ENCODE results near the gene BOD1.

Gene BOD1

DNA sequence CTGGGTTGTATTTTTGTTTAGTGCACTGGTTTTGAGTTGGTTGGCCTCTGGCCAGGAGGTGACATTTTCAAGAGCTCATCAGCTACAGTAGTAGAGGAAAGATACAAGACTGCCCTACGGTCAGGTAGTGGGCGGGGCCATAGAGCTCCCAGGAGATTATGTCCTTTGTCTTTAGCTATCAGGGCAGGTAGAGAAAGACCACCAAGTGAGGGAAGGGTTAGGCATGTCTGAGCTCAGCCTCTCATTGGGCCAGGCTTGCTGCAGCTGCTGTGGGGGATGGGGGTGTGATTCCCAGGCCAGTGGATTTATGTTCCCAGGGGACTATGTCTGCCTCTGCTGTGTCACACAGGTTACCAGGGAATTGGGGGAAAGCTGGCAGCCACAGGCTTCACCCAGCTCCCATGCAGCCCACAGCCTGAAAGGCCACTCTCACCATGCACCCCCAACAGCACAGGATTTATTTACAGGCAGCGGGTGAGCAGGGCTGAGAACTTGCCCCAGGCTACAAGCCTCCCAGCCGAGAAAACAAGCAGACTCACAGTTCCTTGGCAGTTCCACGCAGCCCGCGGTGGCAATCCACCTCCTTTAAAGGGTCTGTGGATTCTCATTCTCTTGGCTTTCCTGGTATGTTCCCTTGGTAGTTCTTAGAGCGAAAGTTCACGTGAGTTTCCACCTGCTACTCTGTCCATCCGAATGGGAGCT, 37.5 kb upstream of the BOD1 start:
- H3K4me1 ChIP-seq (ENCODE audit: control insufficient read depth, insufficient read depth, low read length): peaks cover 14% of the 10 kb centered on the region; the same call in 1 of the 2 replicates
- peak overlapping the region; percentile 7; the same call in 1 of the 2 replicates for H3K4me3 ChIP-seq (ENCODE audit: low read depth, low read length)
- peaks cover 21% of the 10 kb centered on the region for H3K9me3 ChIP-seq (ENCODE audit: control insufficient read depth, insufficient read depth, low read depth, low read length)
- H3K27ac ChIP-seq (ENCODE audit: low read depth, low read length): no peak overlapping the region
- no peaks in the 10 kb centered on the region for H3K36me3 ChIP-seq (ENCODE audit: control insufficient read depth, insufficient read depth, low read length)
- no peak overlapping the region for H3K9ac ChIP-seq (ENCODE audit: low read length)
- no peaks in the 10 kb centered on the region for H3K27me3 ChIP-seq (ENCODE audit: control insufficient read depth, insufficient read depth, low read length)

DNA sequence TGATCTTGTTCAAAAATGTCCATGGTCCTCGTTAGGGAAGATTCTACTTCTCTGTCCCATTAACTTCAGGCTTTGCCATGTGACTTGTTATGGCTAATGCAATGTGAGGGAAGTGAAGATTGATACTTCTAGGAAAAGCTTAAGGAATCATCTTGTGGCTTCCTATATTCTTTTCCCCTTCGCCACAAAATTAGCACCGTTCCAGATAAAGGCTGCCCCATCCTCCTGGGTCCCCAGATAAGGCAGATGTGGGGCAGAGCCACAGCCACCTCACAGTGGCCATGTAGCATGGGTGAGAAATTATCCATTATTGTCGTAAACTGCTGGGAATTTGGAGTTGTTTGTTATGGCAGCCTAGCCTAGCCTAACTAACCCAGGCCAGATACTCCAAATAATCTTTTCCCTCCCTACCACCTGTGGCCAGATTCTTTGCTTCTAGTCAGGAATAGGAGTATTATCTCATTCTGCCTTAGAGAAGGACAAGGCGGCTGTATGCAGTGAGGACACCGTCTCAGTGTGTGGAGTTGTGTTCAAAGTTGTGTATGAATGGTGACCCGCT, 31.9 kb upstream of the BOD1 start:
- Histone ChIP-seq H3K9ac (ENCODE audit: low read length) (no peak overlapping the region), H3K27me3 (ENCODE audit: control insufficient read depth, insufficient read depth, low read length) (no peaks in the 10 kb centered on the region), H3K27ac (ENCODE audit: low read depth, low read length) (no peak overlapping the region), H3K4me1 (ENCODE audit: control insufficient read depth, insufficient read depth, low read length) (peaks cover 26% of the 10 kb centered on the region), H3K36me3 (ENCODE audit: control insufficient read depth, insufficient read depth, low read length) (no peaks in the 10 kb centered on the region), H3K4me3 (ENCODE audit: low read depth, low read length) (no peak overlapping the region), H3K9me3 (ENCODE audit: control insufficient read depth, insufficient read depth, low read depth, low read length) (peaks cover 10% of the 10 kb centered on the region)

DNA sequence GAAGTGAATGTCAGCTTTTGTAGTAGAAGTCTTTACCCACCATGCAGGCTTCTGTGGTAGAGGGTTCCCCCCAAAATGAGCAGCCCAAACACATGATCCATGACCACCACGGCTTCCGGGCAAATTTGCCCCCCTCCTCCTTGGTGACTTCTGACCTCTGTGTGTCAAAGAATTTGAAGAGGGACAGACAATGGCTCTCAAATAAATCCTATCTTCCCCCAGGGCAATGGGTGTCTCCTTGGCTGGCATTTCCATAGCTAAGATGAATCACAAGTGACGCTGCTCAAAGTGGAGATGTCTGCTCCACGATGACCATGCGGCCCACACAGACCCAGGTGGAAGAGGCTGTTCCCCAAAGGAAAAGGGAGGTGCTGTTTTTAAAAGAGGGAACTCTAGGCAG, 30.2 kb upstream of the BOD1 start:
- Histone ChIP-seq H3K27ac (ENCODE audit: low read depth, low read length) (no peak overlapping the region), H3K4me1 (ENCODE audit: control insufficient read depth, insufficient read depth, low read length) (peaks cover 37% of the 10 kb centered on the region), H3K36me3 (ENCODE audit: control insufficient read depth, insufficient read depth, low read length) (no peaks in the 10 kb centered on the region), H3K9ac (ENCODE audit: low read length) (no peak overlapping the region), H3K27me3 (ENCODE audit: control insufficient read depth, insufficient read depth, low read length) (no peaks in the 10 kb centered on the region), H3K9me3 (ENCODE audit: control insufficient read depth, insufficient read depth, low read depth, low read length) (peaks cover under 1% of the 10 kb centered on the region; the same call in 1 of the 2 replicates), H3K4me3 (ENCODE audit: low read depth, low read length) (no peak overlapping the region)

DNA sequence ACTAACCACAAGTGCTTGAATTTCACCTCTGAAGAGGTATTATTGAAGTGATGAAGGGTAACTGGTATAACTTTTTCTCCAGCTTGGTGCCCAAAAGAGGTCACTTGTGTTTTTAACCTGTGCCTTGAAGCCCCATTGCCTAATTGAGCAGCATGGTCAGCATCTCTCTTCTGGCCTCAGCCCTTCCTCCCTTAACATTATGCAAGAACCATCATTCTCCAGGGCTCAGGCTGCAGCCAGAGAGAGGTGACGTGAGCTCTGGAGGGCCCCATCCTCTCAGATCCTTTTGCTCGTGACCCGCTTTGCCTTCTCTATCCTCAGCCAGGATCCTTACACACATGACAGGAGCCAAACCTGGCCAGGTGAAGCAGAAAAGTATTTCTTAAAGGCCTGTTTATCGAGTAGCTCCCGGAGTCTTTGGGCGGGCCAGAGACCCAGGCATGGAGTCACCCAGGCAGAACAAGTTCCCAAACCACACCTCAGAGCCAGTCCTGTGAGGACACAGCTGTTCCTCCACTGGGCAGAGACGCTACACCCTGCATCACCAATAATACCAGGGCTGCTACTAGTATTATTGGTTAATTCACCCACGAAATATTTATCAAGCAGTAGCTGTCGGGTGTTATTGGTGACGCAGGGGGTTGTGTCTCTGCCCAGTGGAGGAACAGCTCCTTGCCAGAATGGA, 29.6 kb upstream of the BOD1 start:
- H3K36me3 ChIP-seq (ENCODE audit: control insufficient read depth, insufficient read depth, low read length): no peaks in the 10 kb centered on the region
- H3K9me3 ChIP-seq (ENCODE audit: control insufficient read depth, insufficient read depth, low read depth, low read length): no peaks in the 10 kb centered on the region; the same call in 1 of the 2 replicates
- no peaks in the 10 kb centered on the region for H3K27me3 ChIP-seq (ENCODE audit: control insufficient read depth, insufficient read depth, low read length)
- H3K4me1 ChIP-seq (ENCODE audit: control insufficient read depth, insufficient read depth, low read length): peaks cover 44% of the 10 kb centered on the region
- H3K9ac ChIP-seq (ENCODE audit: low read length): no peak overlapping the region
- H3K4me3 ChIP-seq (ENCODE audit: low read depth, low read length): no peak overlapping the region
- H3K27ac ChIP-seq (ENCODE audit: low read depth, low read length): no peak overlapping the region

DNA sequence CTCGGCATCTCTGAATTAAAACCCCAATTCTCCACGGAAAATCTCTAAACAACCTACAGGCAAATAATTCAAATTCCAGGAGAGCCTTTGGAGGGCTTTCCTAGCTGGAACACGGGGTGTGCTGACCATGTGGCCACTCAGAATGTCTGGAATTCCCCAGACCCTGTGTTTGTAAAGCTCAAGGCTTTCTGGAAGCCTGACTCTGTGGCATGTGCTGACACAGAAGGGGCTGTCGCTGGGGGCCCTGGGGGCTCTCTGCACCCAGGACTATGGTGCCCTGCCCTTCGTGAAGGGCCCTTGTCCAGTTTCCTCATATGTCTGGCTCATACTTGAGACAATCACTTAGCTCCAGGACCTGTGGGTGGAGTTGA, 29.0 kb upstream of the BOD1 start:
- H3K9ac ChIP-seq (ENCODE audit: low read length): no peak overlapping the region
- no peaks in the 10 kb centered on the region for H3K27me3 ChIP-seq (ENCODE audit: control insufficient read depth, insufficient read depth, low read length)
- H3K9me3 ChIP-seq (ENCODE audit: control insufficient read depth, insufficient read depth, low read depth, low read length): no peaks in the 10 kb centered on the region; the same call in 1 of the 2 replicates
- no peak overlapping the region for H3K4me3 ChIP-seq (ENCODE audit: low read depth, low read length)
- H3K27ac ChIP-seq (ENCODE audit: low read depth, low read length): no peak overlapping the region
- no peaks in the 10 kb centered on the region for H3K36me3 ChIP-seq (ENCODE audit: control insufficient read depth, insufficient read depth, low read length)
- peaks cover 49% of the 10 kb centered on the region for H3K4me1 ChIP-seq (ENCODE audit: control insufficient read depth, insufficient read depth, low read length)

DNA sequence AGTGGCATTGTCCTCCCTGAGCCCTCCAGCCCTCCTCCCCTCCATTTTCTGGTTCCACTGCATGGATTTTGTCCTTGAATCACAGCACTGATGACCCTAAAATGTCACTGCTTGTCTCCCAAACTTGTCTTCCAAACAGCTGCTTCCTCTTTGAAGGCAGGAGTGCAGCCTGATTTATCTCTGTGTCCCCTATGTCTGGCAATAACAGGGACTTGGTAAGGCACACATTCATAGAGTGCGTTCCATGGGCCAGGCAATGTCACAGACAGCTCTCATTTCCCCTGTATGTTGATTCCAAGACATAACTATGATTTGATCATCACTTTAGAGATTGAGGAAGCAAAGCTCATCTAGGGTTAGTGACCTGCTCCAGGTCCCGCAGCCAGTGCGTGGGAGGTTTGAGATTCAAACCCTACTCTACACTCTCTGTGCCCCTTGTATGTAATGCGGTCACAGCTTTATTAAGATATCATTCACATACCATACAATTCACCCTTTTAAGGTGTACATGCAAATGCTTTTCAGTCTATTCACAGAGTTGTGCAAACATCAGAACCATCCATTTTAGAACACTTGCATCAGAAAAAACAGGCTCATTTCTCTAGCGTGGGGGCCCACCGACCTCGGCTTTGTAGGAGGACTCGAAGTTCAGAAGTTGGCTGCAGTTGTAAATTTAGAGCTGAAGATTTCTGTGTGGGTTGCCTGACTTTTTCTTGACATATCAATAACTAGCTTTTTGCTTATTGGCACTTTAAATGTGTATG, 28.4 kb upstream of the BOD1 start:
- peaks cover 50% of the 10 kb centered on the region for H3K4me1 ChIP-seq (ENCODE audit: control insufficient read depth, insufficient read depth, low read length)
- no peak overlapping the region for H3K4me3 ChIP-seq (ENCODE audit: low read depth, low read length)
- H3K27me3 ChIP-seq (ENCODE audit: control insufficient read depth, insufficient read depth, low read length): no peaks in the 10 kb centered on the region
- no peaks in the 10 kb centered on the region for H3K36me3 ChIP-seq (ENCODE audit: control insufficient read depth, insufficient read depth, low read length)
- no peaks in the 10 kb centered on the region for H3K9me3 ChIP-seq (ENCODE audit: control insufficient read depth, insufficient read depth, low read depth, low read length)
- H3K9ac ChIP-seq (ENCODE audit: low read length): no peak overlapping the region
- H3K27ac ChIP-seq (ENCODE audit: low read depth, low read length): no peak overlapping the region

DNA sequence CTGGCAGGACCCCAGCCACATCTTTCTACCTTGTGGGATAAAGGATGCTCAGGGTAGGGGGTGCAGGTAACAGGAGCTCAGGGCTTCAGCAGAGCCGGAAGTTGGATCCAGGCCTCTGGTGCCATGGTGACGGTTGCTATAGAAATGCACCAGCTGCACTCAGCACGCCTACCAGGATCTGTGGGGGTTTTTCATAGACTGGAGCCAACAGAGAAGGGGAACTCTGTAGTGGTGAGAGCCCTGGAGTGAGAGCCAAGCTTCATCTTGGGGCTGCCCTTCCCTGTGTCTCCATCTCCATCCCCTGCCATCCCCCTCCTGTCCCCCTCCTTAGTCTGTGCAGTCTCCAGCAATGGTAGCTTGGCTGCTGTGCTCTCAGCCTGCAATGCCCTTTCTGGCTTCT, 27.5 kb upstream of the BOD1 start:
- H3K4me3 ChIP-seq (ENCODE audit: low read depth, low read length): no peak overlapping the region
- H3K36me3 ChIP-seq (ENCODE audit: control insufficient read depth, insufficient read depth, low read length): no peaks in the 10 kb centered on the region
- no peaks in the 10 kb centered on the region for H3K27me3 ChIP-seq (ENCODE audit: control insufficient read depth, insufficient read depth, low read length)
- no peak overlapping the region for H3K9ac ChIP-seq (ENCODE audit: low read length)
- H3K4me1 ChIP-seq (ENCODE audit: control insufficient read depth, insufficient read depth, low read length): peaks cover 50% of the 10 kb centered on the region
- no peaks in the 10 kb centered on the region for H3K9me3 ChIP-seq (ENCODE audit: control insufficient read depth, insufficient read depth, low read depth, low read length)
- H3K27ac ChIP-seq (ENCODE audit: low read depth, low read length): no peak overlapping the region

DNA sequence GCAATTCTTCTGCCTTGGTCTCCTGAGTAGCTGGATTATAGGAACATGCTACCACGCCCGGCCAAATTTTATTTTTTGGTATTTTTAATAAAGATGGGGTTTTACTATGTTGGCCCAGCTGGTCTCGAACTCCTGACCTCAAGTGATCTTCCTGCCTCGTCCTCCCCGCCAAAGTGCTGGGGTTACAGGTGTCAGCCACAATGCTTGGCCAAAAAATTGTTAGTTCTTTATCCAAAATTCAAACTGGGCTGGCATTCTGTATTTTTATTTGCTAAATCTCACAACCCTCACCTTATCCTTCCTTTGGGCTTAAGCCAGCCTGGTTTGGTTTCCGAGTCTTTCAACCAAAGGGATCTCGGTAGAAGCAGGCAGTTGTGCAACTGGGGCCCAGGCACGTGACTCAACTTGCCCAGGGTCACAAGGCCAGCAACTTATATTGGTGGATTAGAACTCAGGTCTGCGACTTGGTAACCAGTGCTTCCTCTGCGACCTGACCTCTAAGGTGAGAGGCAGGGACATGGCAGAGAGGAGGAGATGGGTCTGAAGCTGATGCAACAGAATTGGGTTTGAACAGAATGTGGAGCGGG, 26.5 kb upstream of the BOD1 start:
- no peaks in the 10 kb centered on the region for H3K36me3 ChIP-seq (ENCODE audit: control insufficient read depth, insufficient read depth, low read length)
- no peak overlapping the region for H3K27ac ChIP-seq (ENCODE audit: low read depth, low read length)
- H3K9ac ChIP-seq (ENCODE audit: low read length): no peak overlapping the region

DNA sequence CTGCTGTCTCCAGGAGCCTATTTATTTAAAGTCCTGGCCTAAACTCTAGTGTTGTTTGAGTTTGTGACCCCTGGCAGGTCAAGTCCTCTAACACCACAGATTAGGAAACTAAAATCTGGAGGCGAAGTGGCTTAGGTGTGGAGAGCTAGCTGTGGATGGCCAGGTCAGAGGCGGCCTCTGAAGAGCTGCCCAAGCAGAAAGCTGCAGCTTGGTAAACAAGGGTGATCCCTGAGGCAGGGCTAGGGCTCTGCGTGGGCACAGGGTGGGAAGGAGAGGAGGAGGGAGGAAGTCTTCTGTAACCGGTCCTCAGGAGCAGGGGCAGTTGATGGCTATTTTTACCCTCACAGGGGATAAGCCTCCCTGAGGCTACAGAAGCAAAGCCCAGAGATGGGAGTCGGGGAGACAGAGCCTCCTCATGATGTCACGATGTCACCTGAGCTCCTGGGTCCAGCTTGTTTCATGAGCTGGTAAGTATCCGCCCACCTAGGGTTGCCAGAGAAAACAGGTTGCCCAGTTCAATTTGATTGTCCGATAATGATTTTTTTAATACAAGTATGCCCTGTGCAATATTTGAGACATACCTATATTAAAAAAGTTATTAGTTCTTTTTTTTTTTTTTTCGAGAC, 25.9 kb upstream of the BOD1 start:
- Histone ChIP-seq H3K36me3 (ENCODE audit: control insufficient read depth, insufficient read depth, low read length) (no peaks in the 10 kb centered on the region), H3K27ac (ENCODE audit: low read depth, low read length) (no peak overlapping the region)

More for the DNA sequence above, 26.5 kb upstream of the BOD1 start:
- no peak overlapping the region for H3K4me3 ChIP-seq (ENCODE audit: low read depth, low read length)
- peaks cover 50% of the 10 kb centered on the region for H3K4me1 ChIP-seq (ENCODE audit: control insufficient read depth, insufficient read depth, low read length)
- no peaks in the 10 kb centered on the region for H3K9me3 ChIP-seq (ENCODE audit: control insufficient read depth, insufficient read depth, low read depth, low read length)
- H3K27me3 ChIP-seq (ENCODE audit: control insufficient read depth, insufficient read depth, low read length): no peaks in the 10 kb centered on the region

DNA sequence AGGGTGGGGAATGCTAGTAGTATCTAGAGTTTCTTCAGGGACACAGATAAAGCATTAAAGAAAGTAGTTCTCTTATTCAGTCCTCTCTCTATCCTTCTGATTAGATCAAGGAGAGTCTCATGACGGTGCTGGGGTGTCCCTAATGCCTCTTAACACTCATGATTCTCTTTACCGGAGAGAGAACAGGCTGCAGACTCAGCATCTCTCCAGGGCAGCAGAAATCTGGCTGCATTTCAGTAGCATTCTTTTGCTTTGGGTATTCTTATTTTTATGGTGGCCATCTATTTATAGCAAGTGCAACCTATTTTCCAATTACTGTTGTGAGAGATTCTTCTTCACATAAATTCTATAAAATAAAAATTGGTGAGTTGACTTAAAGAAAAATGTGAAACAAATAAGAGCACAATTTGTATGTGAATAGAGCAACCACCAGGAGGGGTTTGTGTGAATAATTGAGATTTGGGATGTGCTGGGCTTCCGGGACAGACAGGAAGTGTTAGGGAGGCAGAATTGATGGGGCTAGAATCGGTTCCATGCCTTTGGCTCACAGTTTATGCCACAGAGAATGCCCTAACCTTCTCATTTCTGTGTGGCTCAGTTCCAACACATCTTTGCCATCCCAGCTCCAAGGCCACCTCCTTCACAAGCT, 23.8 kb upstream of the BOD1 start:
- Histone ChIP-seq H3K27me3 (ENCODE audit: control insufficient read depth, insufficient read depth, low read length) (no peaks in the 10 kb centered on the region), H3K4me3 (ENCODE audit: low read depth, low read length) (no peak overlapping the region), H3K9ac (ENCODE audit: low read length) (no peak overlapping the region), H3K36me3 (ENCODE audit: control insufficient read depth, insufficient read depth, low read length) (no peaks in the 10 kb centered on the region), H3K9me3 (ENCODE audit: control insufficient read depth, insufficient read depth, low read depth, low read length) (no peaks in the 10 kb centered on the region), H3K4me1 (ENCODE audit: control insufficient read depth, insufficient read depth, low read length) (peaks cover 43% of the 10 kb centered on the region), H3K27ac (ENCODE audit: low read depth, low read length) (no peak overlapping the region)

More for the DNA sequence above, 25.9 kb upstream of the BOD1 start:
- no peaks in the 10 kb centered on the region for H3K27me3 ChIP-seq (ENCODE audit: control insufficient read depth, insufficient read depth, low read length)
- H3K9me3 ChIP-seq (ENCODE audit: control insufficient read depth, insufficient read depth, low read depth, low read length): no peaks in the 10 kb centered on the region
- H3K9ac ChIP-seq (ENCODE audit: low read length): no peak overlapping the region
- H3K4me1 ChIP-seq (ENCODE audit: control insufficient read depth, insufficient read depth, low read length): peaks cover 50% of the 10 kb centered on the region
- H3K4me3 ChIP-seq (ENCODE audit: low read depth, low read length): no peak overlapping the region
